GM12801 (cell line): ENCODE results near the gene CAP2.

Experiments
- CTCF ChIP-seq: IDR thresholded peaks from one replicate; pipeline ENCODE4 v1.5.1; 2011; ENCODE audit warnings: control low read depth; ENCODE audit not compliant: insufficient read length; ENCODE audit errors: extremely low read depth

The CAP2 gene

GRCh38 chr6:17405944-17406245 lies 12.5 kb downstream of the CAP2 start:
- no peak for TF ChIP-seq CTCF

- TF ChIP-seq CTCF: no peak
Measured at GRCh38 chr6:17408081-17408480, 14.7 kb downstream of the CAP2 start.

DNA sequence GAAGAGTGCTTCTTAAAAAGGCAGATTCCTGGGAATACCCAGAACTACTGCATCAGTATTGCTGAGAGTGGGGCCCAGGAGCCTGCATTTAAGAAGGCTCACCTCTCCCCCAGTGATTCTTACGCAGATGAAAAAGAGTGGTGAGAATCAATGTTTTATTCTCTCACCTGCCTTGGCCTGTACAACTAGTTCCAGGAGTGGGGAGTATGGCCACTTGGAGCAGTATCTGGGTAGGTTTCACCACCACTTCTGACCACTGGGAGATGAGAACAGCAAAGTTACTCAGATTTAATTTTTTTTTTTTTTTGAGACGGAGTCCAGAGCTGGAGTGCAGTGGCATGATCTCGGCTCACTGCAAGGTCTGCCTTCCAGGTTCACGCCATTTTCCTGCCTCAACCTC lies 16.9 kb downstream of the CAP2 start:
- no peak for TF ChIP-seq CTCF

DNA sequence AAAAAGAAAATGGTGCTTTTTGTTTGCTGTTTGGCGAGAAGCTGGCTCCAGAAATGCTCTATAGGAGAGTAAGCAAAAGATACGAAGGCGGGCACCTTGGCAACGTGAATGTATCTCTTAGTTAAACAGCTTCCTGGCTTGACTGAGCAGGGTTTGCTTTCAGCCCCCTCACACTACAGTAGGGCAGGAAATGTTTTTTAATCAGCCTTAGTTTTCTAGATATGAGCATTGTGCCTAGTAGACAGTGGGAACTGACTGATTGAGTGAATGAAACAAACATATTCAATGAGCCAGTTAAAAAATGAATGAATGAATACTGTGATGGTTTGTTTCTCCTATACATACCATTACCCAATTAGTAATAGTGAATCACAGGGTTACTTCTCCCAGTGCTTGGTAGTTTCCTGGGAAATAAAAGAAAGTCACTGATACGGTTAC lies 19.9 kb downstream of the CAP2 start:
- TF ChIP-seq CTCF: no peak

GRCh38 chr6:17415321-17415720 lies 21.9 kb downstream of the CAP2 start:
- TF ChIP-seq CTCF: no peak

- no peak for TF ChIP-seq CTCF
Measured at GRCh38 chr6:17416806-17417205, 23.4 kb downstream of the CAP2 start.

- no peak for TF ChIP-seq CTCF
Measured at GRCh38 chr6:17417817-17418216, 24.4 kb downstream of the CAP2 start.
